ENCODE measurements around the gene MSI2.

Gene MSI2

DNA sequence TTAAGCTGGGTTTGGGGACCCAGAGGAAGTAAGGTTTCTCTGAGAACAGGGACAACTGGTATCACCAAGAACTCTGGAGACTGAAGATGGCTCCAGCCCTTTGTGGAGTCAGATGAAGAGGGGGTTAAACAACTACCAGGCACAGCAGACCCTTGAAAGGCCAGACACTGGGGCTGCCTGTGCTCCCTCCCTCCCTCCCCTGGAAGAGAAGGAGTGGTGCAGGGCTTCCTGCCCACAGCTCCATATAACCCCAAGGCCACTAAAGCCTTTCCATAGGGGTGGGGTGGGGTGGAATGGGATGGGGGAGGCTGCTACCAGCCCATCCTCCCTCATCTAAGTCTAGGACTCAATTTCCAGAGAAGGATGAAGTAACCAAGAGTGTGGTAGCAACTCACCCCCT, 422.1 kb downstream of the MSI2 start:
- DNase-seq = no peak

DNA sequence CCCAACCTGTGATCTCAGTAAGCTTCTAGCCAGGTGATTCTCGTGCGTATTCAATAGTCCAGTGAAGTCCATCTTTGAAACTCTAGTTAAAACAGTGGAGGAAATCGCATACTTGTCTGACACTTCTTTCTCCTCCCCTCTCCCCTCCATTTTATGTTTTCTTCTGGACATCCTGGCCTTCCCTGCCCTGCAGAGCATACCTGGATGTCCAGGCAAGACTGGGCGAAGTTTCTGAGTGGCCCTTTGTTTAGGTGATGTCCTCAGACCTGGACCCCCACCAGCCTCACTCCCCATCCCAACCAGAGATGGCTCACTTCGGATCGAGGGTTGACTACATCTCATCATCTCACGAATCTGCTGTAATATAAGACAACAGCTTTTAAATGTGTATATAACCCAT, 423.0 kb downstream of the MSI2 start:
- DNase-seq = no peak

DNA sequence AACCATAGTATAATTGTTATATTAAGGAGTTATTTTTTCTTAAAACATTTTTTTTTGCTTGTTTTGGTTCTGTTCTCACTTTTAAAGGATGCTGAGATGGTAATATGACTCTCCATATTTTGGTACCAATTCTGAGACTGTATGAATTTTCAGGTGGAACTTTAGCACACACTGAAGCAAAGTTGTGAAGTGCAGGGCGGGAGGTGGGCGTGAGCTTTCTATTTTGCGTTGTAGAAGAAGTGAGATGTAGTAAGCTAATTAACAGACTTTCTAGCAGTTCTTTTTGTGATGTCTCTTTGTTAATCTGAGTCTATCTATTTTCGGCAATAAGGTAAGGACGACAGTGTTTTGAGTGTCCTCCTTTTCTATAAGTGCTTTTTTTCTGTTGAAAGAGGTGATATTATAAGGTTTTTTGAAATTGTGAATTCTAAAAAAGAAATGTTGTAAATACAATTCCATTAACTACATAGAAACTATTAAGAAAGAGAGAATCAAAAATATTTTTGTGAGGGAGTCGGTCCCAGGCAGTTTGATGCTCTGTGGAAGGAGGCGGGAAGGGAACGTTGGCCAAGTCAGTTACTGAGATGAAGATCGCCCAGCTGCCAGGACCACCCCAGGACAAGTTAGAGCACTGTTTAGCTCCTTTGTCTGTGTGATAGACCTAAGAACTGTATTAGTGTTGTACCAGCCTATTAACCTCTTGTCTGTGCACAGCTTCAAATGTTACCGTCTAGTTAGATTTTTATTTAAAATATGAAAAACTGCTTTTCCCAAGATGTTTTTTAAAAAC, 423.8 kb downstream of the MSI2 start:
- DNase-seq = no peak

DNA sequence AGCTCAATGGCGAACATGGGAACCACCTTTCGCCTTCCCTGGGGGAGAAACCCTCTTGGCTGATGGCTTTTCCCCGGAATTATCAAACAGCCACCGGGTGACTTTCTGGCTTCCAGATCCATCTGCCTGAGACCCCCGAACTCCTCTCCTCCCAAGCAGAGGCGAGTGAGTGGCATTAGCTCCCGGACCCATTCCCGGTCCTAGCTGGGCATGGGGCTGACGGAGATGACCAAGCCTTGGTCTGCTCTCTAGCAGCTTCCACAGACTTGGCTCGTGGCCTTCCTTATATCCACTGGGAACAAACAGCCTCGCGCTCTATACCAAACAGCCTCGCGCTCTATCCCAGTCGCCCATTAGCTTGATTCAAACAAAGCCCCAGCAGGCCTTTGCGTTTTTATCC, 426.4 kb downstream of the MSI2 start:
- DNase-seq = no peak

DNA sequence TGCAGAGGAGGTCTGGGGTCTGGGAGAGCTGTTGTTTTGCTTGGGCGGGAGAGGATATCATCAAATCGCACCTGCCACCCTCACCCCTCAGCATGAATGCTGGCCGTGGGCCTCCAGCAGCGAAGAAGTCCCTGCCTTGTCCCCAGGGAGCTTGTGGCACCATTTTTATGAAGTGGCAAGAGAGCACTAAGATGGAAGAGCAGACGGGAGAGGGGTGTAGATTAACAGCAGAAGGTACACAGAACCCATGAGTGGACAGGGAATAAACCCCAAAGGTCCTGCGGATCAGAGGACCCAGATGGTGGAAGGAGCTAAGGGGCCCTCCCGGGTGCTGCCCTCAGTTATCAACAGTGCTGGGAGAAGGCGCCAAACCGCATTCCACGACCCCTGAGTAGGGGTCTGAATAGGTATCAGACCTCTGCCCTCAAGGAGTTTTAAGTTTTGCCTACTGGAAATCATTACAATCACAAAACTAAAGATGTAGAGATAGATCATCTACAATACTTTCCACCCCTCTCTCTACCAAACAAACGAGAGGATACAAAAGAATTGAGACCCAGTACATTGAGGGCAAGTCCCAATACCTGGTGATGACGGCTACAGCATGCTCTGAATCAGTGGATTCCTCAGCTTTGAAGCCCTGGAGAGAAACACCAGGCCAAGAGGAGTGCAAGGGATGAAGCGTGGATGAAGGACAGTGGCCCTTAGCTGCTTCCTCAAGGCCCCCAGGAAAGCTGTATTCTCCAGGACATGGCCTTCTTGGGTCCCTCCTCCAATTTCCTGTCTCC, 428.6 kb downstream of the MSI2 start:
- DNase-seq = no peak

DNA sequence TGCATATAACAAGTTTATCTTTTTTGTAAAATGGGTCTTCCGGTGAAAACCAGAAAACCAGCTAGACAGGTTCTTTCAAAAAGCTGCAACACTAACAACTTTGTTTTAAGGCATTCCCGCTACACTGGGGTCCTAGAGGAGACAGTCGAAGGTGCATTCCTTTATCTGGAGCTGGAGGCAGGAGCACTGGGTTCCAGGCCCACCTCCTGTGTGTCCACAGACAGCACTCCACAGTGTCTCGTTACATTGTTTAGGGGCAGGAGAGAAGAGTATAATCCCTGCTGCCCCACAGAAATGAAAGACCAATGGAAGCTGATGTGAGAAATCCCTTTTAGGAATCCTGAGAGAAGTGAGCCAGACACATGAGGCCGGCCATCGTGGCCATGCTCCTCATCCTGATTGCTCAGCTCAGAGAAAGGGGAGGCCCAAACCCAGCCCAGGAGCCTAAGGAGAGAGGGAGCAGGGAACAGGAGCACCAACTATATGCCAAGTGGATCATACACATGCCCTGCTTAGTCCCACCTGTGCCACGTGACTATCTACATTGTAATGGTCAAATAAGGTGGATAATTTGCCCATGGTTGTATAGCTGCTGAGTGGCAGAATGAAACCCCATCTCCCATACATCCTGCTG, 429.3 kb downstream of the MSI2 start:
- no peak for DNase-seq

DNA sequence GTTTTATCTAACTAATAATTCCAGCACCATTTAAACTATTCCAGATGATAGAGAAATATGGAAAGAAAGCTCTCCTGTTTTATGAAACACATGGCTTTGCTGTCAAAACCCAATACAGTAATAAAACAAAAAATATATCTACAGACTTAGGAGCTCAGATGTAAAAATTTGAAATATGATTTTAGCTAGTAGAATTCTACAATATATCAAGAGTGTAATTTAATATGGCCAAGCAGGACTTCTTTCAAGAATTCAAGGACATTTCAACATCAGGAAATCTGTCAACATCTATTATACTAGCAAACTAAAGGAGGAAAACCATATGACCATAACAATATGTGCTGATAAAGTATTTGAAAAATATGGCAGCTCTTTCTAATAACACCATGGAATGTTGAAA, 431.3 kb downstream of the MSI2 start:
- DNase-seq = no peak

DNA sequence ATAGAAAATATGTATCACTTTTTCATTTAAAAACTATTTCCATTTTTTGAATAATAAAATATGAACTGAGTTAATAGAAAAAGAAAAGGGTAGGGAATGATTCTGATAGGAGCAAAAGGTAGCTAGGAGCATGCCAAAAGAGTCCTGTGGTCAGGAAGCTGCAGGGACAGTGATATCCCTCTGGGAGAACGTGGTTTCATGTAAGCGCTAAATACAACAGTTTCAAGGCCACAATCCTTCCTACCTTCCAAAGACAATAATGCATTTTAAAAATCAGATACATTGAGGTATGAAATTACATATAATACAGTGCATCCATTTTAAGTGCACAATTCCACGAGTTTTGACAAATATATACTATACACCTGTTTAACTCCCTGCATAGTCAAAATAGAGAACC, 432.9 kb downstream of the MSI2 start:
- no peak for DNase-seq

DNA sequence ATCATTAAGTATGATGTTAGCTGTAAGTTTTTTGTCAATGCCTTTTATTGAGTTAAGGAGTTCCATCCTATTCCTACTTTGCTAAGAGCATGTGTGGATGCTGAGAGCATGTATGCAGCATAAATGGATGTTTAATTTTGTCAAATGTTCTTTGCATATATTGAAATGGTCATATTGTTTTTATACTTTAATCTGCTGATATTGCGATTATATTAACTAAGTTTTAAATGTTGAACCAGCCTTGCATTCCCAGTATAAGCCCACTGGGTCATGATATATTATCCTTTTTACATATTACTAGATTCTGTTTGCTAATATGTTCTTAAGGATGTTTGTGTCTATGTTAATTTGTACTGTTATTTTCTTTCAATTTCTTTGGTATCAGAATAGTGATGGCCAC, 435.6 kb downstream of the MSI2 start:
- no peak for DNase-seq

DNA sequence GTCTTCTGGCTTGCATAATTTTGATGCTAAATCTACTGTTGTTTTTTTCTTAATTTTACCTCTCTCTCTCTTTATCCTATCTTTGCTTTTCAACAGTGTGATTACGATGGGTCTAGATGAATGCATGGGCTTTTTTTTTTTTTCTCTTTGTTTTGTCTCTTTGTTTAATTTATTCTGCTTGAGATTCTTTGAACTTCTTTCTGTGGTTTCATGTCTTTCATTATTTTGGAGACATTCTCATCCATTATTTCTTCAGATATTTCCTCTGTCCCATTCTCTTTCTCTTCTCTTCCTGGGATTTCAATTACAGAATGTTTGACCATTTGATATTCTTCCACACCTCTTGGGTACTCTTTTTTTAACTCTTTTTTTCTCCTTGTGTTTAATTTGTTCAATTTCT, 436.4 kb downstream of the MSI2 start:
- no peak for DNase-seq

DNA sequence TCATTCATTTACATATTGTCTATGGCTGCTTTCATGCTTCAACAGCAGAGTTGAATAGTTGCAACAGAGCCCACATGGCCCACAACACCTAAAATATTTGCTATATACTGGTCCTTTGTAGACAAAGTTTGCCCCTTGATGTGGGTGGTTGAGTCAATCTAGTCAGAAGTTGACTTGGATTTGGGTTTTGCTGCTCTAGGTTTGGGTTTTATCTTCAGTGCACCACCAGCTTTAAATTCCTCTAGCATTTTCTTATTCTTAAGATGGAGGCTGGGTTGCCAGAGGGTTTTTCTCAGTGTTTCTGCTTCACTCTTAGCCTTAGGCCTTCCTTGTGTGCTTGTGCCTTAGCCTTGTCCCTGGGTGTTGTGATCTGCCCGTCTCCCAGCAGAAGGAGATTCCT, 437.7 kb downstream of the MSI2 start:
- no peak for DNase-seq

DNA sequence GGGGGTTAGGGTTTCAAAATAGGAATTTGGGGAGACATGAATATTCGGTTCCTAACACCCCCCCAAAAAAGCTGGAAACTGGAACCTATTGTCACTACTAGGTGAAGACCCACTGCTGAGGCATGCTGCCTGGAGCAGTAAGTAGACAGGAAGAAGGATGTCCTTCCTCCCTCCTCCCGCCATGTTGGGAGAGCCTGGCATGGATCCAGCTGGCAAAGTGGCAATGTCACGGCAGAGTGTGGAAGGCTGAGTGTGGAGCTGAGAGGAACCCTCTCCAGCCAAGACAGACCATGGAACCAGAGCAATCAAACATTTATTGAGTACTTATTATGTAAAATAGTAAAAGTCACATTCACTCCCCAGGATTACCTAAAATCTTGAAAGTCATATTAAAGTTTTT, 439.7 kb downstream of the MSI2 start:
- DNase-seq = no peak

DNA sequence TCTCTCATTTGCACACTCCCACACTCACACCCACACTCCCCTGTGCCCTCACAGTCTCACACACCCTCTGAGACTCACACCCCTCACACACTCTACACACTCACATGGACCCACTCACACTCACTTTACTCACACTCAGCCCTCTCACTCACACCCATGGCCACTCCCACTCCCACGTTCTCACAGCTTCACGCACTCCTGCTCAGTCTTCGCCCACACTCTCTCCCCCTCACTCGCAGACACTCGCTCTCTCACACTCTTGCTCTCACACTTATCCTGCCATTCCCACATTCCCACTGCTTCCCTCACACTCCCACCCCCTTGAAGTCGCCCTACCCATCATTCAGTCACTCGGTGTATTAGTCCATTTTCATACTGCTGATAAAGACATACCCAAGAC, 440.9 kb downstream of the MSI2 start:
- no peak for DNase-seq

DNA sequence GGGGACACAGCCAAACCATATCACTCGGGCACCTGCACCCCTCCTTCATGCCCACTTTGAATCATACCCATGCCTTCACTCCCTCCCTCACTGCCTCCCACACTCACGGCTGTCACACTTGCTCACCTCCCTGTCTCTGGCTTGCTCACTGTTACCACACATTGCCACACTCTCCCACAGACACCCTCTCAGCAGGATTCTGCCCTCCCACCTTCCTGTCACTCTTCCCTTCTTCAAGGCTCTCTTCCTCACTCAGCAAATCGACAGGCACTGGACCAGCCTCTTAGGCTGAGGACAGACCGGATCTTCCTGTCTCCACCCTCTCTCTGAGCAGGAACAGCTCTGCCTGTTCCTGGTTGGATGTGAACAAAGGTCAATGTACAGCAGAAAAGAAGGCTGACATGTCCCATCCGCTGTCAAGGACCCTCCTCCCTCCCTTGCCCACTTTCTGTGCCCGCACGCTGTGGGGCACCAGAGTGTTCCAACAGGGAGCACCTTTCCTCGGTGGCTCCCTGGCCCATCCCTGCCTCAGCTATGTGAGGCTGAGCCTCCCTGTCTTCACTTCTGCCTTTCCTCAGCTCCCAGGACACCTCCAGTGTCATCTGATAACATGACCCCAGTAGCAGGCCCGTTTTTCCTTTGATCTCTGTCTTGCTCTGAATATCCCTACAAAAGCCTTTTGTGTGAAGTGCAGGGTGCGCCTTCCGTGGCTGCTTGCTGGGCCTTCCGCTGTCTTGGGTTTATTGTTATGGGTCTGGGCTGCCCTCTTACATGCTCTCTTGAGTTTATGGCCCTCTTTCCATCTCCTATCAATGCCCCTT, 441.8 kb downstream of the MSI2 start:
- peak; percentile 18 for DNase-seq

DNA sequence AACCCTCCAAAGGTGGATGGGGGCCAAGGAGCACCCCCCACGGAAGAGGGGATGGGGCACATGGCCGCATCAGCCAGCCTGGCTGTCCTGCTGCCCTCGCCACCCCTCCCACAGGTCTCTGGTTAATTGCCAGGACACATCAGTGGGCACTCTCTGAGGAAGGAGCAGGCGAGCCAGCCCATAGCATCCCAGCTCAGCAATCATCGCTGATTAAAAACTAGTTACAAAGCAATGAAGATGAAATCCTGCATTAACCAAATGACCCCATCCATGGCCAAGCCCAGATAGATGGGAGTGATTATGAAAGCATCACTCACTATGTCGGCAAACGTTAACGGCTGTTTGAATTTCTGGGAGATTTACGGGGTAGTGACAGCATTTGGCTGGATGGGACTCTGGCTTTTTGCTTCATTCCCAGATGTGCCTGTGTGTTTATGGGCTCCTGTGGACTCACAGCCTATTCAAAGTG, 443.5 kb downstream of the MSI2 start:
- DNase-seq = no peak

DNA sequence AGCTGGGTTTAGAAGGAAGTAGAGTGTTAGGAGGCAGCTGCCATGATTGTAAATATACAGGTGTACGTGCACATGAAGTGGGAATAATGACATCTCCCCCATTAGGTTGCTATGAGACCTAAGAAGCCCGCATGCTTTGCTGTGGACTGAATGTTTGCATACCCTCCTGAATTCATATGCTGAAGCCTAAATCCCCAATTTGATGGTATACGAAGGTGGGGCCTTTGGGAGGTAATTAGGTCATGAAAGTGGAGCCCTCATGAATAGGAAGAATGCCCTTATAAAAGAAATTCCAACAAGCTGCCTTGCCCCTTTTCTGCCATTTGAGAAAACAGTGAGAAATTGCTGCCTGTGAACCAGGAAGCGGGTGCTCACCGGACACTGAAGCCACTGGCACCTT, 444.8 kb downstream of the MSI2 start:
- DNase-seq = no peak

DNA sequence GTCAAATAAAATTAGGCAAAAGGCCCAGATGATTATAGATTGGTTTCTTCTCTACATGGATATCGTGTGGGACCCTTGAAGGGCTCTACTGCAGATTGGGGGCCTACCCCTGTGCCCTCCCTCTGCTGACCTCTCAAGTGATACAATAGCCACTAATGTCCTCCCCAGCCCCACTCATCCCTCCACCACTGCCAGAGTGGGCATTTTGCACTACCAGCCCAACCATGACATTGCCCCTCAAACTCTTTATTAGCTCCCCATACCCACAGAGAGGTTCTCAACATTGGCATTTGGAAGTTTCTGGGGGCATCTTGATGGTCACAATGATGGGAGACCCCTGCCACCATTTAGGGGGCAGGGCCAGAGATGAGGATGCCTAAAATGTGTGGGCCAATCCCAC, 446.9 kb downstream of the MSI2 start:
- no peak for DNase-seq

DNA sequence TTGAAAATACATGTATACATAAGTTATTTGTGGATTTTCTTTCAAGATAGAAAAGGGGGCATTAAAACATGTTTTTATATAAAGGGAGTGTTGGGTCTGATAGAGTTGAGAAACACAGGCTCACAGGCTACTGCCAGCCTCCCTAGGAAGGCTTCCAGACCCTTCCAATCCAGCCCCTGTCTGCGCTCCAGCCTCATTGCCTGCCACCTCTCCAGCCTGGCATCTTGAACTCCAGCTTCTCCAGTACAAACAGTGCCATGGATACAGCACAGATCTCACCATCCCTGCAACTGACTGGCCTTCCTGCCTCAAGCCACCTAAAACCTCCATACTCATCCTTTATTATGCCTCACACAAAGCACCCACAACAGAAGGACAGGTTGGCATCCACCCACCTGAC, 448.1 kb downstream of the MSI2 start:
- DNase-seq = no peak

DNA sequence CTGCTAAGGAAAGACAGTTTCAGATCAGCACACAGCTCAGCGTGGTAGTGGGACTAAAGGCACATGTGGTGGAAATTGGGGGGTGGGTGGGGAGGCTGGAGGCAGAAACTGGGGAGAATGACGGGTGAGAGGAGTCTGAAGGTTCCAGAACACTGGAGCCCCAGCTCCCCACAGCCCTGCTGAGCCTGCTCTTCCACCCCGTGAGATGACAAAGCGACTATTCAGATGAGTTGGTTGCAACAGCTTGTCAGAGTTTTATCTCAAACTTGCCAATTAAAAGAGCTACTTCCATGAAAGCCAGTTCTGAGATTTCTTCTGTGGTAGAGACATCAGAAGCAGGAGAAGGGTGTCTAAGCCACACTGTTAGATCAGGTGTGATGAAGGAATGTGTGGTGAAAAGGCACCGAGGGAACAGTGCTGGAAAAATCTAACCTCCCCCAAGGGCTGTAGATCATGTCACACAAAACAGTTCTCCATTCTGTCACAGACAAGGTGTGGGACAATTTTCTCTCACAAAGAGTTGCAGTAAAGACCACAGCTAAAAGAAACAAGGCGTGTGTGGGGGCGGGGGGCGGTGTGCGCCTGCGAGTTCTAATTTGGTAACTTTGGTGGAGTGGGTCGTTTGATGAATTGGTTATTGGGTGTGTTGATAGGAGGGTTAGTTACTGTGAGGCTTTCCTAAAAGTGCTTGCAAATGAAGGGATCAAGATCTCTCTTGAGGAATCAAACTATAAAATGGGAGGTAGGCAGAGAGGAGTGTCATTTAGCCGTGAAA, 449.8 kb downstream of the MSI2 start:
- DNase-seq = no peak

DNA sequence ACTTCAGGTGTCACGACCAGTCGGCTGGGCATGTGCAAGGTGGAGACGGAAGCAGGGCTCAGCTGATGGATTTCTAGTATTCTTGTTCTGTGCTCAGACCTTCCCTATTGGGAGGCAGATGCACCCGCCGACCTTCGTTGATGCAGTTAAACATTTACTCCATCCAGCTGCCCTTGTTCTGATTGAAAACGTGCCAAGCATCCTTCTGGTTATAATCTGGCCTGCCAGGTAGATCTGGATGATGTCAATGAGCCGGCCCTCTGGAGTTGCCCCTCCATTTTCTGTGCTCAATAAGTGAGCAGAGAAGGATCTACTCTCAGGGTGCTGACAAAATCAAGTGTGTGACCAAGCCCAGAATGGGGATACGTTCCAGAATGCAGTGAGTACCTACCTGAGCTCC, 450.4 kb downstream of the MSI2 start:
- no peak for DNase-seq

DNA sequence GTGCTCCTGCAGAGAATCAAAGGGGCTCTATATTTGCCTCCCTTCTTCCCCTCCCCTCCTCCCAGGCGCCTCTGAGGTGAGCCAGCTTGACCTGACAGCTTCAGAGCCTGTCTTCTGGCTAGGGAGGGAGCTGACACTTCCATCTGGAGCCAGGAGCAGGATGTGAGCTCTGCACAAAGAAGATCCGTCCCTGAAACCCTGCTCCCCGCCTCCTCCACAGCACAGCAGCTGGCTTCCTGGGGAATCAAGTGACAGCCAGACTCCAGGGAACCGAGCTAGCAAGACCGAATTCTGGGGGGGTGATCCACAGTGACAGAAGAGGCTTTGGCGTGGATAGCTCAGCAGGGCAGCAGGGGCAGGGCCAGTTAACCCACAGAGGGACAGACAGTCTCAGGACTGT, 451.6 kb downstream of the MSI2 start:
- DNase-seq = no peak

DNA sequence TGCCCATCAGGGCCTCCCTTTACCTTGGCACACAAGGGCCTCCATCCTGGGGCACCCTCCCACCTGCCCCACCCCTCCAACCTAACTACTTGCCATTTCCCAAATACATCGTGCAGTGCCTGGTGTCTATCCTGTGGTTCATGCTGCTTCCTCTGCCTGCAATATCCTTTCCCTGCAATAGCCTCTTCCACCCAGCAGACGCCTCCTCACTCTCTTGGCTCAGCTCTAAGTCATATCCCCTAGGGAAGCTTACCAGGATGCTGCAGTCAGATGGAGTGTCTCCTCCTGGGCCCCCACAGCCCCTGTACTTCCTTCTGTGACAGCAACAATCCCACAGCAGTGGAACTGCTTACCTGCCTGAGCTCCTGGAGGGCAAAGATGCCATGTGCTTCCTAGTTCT, 452.1 kb downstream of the MSI2 start:
- DNase-seq = no peak

Data from CD4-positive, alpha-beta T cell treated with Interleukin-21 for 1 hour (primary cell).